ENCODE data around the gene OR5F1.

DNA sequence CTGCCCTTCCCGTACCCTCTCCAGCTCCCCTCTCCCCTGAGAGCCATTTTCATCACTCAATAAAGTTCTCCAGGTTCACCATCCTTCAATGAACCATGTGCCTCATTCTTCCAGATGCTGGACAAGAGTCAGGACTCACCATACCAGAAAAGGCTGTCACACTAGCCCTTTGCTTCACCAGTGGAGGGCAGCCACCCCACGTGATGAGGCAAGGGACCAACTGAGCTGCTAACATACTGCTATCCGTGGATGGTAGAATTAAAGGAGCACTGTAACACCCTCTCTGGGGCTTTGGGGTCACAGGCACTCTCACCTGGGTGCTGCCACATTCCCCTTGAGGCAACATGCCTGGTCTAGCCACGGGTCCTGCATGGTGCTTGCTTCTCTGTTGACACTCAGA lies 45.1 kb downstream of the OR5F1 start:
- TF ChIP-seq, protein P1, sequence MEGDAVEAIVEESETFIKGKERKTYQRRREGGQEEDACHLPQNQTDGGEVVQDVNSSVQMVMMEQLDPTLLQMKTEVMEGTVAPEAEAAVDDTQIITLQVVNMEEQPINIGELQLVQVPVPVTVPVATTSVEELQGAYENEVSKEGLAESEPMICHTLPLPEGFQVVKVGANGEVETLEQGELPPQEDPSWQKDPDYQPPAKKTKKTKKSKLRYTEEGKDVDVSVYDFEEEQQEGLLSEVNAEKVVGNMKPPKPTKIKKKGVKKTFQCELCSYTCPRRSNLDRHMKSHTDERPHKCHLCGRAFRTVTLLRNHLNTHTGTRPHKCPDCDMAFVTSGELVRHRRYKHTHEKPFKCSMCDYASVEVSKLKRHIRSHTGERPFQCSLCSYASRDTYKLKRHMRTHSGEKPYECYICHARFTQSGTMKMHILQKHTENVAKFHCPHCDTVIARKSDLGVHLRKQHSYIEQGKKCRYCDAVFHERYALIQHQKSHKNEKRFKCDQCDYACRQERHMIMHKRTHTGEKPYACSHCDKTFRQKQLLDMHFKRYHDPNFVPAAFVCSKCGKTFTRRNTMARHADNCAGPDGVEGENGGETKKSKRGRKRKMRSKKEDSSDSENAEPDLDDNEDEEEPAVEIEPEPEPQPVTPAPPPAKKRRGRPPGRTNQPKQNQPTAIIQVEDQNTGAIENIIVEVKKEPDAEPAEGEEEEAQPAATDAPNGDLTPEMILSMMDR (IDR thresholded peaks at IDR 0.05; ENCODE audit: extremely low read depth in 1 of 2, insufficient read depth in 1 of 2, low read depth in 1 of 2, low read length in 2 of 2) = no peak
- no peak for TF ChIP-seq EZH2 (IDR thresholded peaks at IDR 0.05; ENCODE audit: borderline replicate concordance, low read depth, low read length, severe bottlenecking)
- TF ChIP-seq POLR2AphosphoS5 (IDR thresholded peaks at IDR 0.05; ENCODE audit: insufficient read depth, low read depth, low read length) = no peak
- TF ChIP-seq FOS (IDR thresholded peaks at IDR 0.05; ENCODE audit: borderline replicate concordance, insufficient read depth, low read length) = no peak
- TF ChIP-seq, protein P2, sequence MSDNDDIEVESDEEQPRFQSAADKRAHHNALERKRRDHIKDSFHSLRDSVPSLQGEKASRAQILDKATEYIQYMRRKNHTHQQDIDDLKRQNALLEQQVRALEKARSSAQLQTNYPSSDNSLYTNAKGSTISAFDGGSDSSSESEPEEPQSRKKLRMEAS (IDR thresholded peaks at IDR 0.05; ENCODE audit: insufficient read depth, insufficient read length) = no peak
- no peak for TF ChIP-seq POLR2A (IDR thresholded peaks at IDR 0.05; ENCODE audit: low read depth, low read length)
- TF ChIP-seq JUN (IDR thresholded peaks at IDR 0.05; ENCODE audit: borderline replicate concordance, insufficient read depth, insufficient read length, low read depth) = no peak
- no peak for TF ChIP-seq MYC (IDR thresholded peaks at IDR 0.05; ENCODE audit: low read depth, low read length)
